OCI-LY7 (cell line): Measurements from ENCODE around the gene CHI3L2. TPM values are rescaled to one million over a fixed set of nuclear protein-coding genes. Genes with fewer than 3 reads are reported as not detected.

Experiments used
- BruUV-seq: library from RNA; stranded (reverse); fragments of 400-500 nt; replicated peaks from 2 replicates; lab custom pipeline; 2021; lab: Mats Ljungman, UMichigan
- CTCF ChIA-PET: fragments of 300-600 bp; sonication (Branson Sonifier 250); formaldehyde crosslinking; loops from one replicate; lab custom pipeline; 2022; ENCODE audit warnings: antibody characterized with exemption; ENCODE audit not compliant: unreplicated experiment; lab: Charles Lee
- POLR2A ChIA-PET: fragments of 300-600 bp; sonication (Branson Sonifier 250); formaldehyde crosslinking; loops from one replicate; lab custom pipeline; 2022; ENCODE audit warnings: antibody characterized with exemption; lab: Charles Lee
- DNase-seq: peaks from one replicate; pipeline ENCODE4 v3.0.0-alpha.2; 2015; ENCODE audit warnings: low spot score
- H2AFZ ChIP-seq: fragments of 200-600 bp; sonication (generic), shearing (Covaris generic); 2 replicates; pipeline ENCODE4 v1.6.1; 2014; ENCODE audit warnings: mild to moderate bottlenecking, antibody characterized with exemption, low read length, moderate library complexity
- H3K27ac ChIP-seq: fragments of 200-600 bp; sonication (generic); 2 replicates; pipeline ENCODE4 v1.5.1; 2014; ENCODE audit warnings: mixed run types, low read depth, mild to moderate bottlenecking, moderate library complexity, low read length, inconsistent platforms; ENCODE audit not compliant: poor library complexity, severe bottlenecking
- H3K36me3 ChIP-seq: fragments of 200-600 bp; sonication (generic); 2 replicates; pipeline ENCODE4 v1.6.1; 2014; ENCODE audit warnings: mild to moderate bottlenecking, antibody characterized with exemption, low read length, moderate library complexity, mixed read lengths; ENCODE audit not compliant: insufficient read depth
- H3K4me1 ChIP-seq: fragments of 200-600 bp; sonication (generic); 2 replicates; pipeline ENCODE4 v1.5.1; 2014; ENCODE audit warnings: mild to moderate bottlenecking, low read length; ENCODE audit not compliant: insufficient read depth, poor library complexity, severe bottlenecking
- H3K4me2 ChIP-seq: fragments of 200-600 bp; sonication (generic); 2 replicates; pipeline ENCODE4 v1.6.1; 2014; ENCODE audit warnings: mild to moderate bottlenecking, low read length
- H3K4me3 ChIP-seq: fragments of 200-600 bp; sonication (generic); 2 replicates; pipeline ENCODE4 v1.5.1; 2014; ENCODE audit warnings: mild to moderate bottlenecking, low read depth, low read length; ENCODE audit not compliant: poor library complexity, severe bottlenecking
- H3K79me2 ChIP-seq: fragments of 200-600 bp; sonication (generic); 2 replicates; pipeline ENCODE4 v1.6.1; 2016; ENCODE audit warnings: low read depth, mild to moderate bottlenecking, low read length, moderate library complexity, mixed read lengths; ENCODE audit not compliant: insufficient read depth
- H3K9me2 ChIP-seq: fragments of 200-600 bp; sonication (generic); 2 replicates; pipeline ENCODE4 v1.6.1; 2016; ENCODE audit warnings: mild to moderate bottlenecking, low read length, mixed read lengths; ENCODE audit not compliant: insufficient read depth
- H3K9me3 ChIP-seq: fragments of 200-600 bp; sonication (generic); 2 replicates; pipeline ENCODE4 v1.6.1; 2014; ENCODE audit warnings: mild to moderate bottlenecking, mixed run types, low read length, mixed read lengths
- H4K20me1 ChIP-seq: fragments of 200-600 bp; sonication (generic); 2 replicates; pipeline ENCODE4 v1.6.1; 2014; ENCODE audit warnings: mild to moderate bottlenecking, antibody characterized with exemption, low read length, moderate library complexity, mixed read lengths; ENCODE audit not compliant: insufficient read depth
- EZH2phosphoT487 ChIP-seq: fragments of 200-600 bp; sonication (generic); IDR thresholded peaks from 2 replicates; pipeline ENCODE4 v1.6.1; 2018; ENCODE audit warnings: low read depth, borderline replicate concordance, mild to moderate bottlenecking, mixed run types, antibody characterized with exemption, low read length, moderate library complexity, mixed read lengths
- intact Hi-C: fragments of 100-400 bp; cut with micrococcal nuclease; formaldehyde crosslinking; loops from one replicate; pipeline ENCODE4 v1.10.0; 2022; ENCODE audit not compliant: unreplicated experiment
- total RNA-seq, 2 experiments: library from RNA; depleted of rRNA in 1 of 2; stranded (reverse); fragments of >200 nt in 1 of 2; shearing (Covaris generic) in 1 of 2; gene quantifications; 2 replicates each; pipeline ENCODE4 v1.2.3, GENCODE V29; 2014 to 2022
- TF ChIP-seq, protein P1 (sequence below): fragments of 200-600 bp; sonication (generic); conservative IDR thresholded peaks from 2 replicates; pipeline ENCODE4 v1.5.1; 2014; ENCODE audit warnings: mild to moderate bottlenecking, antibody characterized with exemption, low read length, moderate library complexity, mixed read lengths

CHI3L2 gene
- total RNA-seq, 2 experiments from 2014 or later: 37.1 to 88.7 TPM

DNA sequence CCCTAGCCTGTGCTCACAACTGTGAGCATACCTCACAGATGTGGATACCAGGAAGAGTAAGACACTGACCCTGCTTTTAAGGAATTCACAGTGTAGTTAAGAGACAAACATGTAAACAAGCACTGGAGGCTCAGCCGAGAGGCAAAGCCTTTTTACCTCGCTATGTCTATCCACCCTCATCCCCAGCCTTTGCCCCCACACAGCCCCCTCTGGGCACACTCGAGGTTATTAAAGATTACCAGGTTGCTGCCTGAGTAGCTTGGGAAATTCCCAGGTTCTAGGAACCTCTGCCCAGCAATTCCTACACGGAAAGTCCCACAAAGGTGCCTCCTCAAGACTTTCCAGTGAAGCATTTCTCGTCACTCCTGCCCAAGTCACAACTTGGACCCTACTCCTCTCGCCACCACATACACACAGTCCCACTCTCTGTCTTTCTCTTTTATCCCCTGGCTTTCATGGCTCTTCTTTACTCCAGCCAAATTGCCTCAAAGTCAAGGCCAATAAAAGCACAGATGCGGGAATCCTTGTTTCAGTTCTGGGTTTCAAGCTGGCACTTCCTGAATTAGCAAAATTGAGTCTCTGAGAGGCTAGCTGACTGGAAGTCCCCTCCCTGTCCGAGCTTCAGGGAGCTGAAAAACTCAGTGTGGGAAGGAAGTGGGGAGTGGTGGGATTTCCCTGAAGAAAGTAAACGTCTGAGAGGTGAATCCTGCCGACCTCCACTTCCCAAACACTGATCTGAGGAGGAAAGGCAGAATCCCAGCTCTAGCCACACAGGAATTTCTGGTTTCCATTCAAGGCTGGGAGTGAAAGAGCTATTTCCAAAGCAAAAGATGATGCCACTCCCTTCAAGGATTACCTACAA lies 34.6 kb upstream of the CHI3L2 start:
- intact Hi-C loops: no loop called here
- no TSS peak for BruUV-seq

DNA sequence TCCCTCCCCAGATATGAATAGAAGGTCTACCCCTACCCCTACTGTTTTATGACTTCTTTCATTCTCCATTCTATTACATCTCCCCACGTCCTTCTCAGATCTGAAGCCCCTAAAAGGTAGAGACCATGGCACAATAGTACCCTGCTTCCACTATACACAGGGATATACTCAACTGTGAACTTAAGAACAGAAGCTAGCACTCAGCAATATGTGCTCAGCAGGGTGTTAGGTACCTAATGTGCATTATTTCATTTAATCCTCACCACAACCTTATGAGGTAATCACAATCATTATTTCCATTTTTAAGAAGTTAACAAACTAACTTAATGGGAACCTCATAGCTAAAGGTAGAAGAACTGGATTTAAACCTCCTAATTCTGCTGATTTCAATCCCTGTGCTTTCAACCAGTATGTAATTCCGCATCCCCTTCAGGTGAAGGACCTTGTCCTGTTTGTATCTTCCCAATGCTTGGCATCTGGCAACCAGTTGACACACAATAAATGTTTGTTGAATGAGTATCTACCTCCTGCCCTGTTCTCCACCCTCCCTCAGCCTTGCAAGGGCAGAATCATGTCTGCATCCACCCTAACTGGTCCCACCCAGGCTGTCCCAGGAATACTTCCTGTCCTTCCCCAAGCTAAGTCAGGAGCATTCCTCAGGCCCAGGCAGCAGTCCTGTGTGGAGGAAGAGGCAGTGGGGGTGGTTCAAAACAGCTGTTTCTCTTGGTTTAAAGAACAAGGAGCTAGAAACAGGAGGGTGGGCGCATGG lies 33.6 kb upstream of the CHI3L2 start:
- no peak overlapping the region for H3K4me2 ChIP-seq
- H3K27ac ChIP-seq: no peak overlapping the region
- intact Hi-C loops: no loop called here
- ChIA-PET CTCF (no interaction called here), POLR2A (interaction anchor here (1.0 to 1.5 kb wide), 4 partner anchors 20 to 33 kb away, joined by 3 to 7 read pairs (median 4); partner anchors contain the start of gene CHI3L2)
- no peaks in the 10 kb centered on the region for H3K9me3 ChIP-seq
- TF ChIP-seq, protein P1, sequence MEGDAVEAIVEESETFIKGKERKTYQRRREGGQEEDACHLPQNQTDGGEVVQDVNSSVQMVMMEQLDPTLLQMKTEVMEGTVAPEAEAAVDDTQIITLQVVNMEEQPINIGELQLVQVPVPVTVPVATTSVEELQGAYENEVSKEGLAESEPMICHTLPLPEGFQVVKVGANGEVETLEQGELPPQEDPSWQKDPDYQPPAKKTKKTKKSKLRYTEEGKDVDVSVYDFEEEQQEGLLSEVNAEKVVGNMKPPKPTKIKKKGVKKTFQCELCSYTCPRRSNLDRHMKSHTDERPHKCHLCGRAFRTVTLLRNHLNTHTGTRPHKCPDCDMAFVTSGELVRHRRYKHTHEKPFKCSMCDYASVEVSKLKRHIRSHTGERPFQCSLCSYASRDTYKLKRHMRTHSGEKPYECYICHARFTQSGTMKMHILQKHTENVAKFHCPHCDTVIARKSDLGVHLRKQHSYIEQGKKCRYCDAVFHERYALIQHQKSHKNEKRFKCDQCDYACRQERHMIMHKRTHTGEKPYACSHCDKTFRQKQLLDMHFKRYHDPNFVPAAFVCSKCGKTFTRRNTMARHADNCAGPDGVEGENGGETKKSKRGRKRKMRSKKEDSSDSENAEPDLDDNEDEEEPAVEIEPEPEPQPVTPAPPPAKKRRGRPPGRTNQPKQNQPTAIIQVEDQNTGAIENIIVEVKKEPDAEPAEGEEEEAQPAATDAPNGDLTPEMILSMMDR: no peak
- no peak for TF ChIP-seq EZH2phosphoT487
- DNase-seq: no peak
- no peaks in the 10 kb centered on the region for H3K79me2 ChIP-seq
- H3K4me1 ChIP-seq: peaks cover 25% of the 10 kb centered on the region
- no peaks in the 10 kb centered on the region for H3K9me2 ChIP-seq
- H3K4me3 ChIP-seq: no peak overlapping the region
- BruUV-seq: no TSS peak
- H4K20me1 ChIP-seq: no peaks in the 10 kb centered on the region
- no peak overlapping the region for H2AFZ ChIP-seq
- H3K36me3 ChIP-seq: peaks cover 52% of the 10 kb centered on the region

More for the DNA sequence above, 34.6 kb upstream of the CHI3L2 start:
- peaks cover 62% of the 10 kb centered on the region for H3K36me3 ChIP-seq
- H2AFZ ChIP-seq: no peak overlapping the region
- H3K27ac ChIP-seq: no peak overlapping the region
- TF ChIP-seq, protein P1: no peak
- no peak for TF ChIP-seq EZH2phosphoT487
- POLR2A ChIA-PET: interaction anchor here (0.6 to 1.7 kb wide), 9 partner anchors 8 to 559 kb away, joined by 3 to 5 read pairs (median 3); partner anchors contain the start of gene CHI3L2
- DNase-seq: no peak
- H3K79me2 ChIP-seq: no peaks in the 10 kb centered on the region
- H3K9me3 ChIP-seq: no peaks in the 10 kb centered on the region
- CTCF ChIA-PET: no interaction called here
- no peaks in the 10 kb centered on the region for H3K9me2 ChIP-seq
- H3K4me2 ChIP-seq: peak overlapping the region; percentile 14
- H3K4me1 ChIP-seq: peaks cover 22% of the 10 kb centered on the region
- no peaks in the 10 kb centered on the region for H4K20me1 ChIP-seq
- no peak overlapping the region for H3K4me3 ChIP-seq
